ENCODE measurements around the gene KCNJ9.
A peak's percentile ranks its signal among the peaks of the same experiment; 100 is the strongest.

DNA sequence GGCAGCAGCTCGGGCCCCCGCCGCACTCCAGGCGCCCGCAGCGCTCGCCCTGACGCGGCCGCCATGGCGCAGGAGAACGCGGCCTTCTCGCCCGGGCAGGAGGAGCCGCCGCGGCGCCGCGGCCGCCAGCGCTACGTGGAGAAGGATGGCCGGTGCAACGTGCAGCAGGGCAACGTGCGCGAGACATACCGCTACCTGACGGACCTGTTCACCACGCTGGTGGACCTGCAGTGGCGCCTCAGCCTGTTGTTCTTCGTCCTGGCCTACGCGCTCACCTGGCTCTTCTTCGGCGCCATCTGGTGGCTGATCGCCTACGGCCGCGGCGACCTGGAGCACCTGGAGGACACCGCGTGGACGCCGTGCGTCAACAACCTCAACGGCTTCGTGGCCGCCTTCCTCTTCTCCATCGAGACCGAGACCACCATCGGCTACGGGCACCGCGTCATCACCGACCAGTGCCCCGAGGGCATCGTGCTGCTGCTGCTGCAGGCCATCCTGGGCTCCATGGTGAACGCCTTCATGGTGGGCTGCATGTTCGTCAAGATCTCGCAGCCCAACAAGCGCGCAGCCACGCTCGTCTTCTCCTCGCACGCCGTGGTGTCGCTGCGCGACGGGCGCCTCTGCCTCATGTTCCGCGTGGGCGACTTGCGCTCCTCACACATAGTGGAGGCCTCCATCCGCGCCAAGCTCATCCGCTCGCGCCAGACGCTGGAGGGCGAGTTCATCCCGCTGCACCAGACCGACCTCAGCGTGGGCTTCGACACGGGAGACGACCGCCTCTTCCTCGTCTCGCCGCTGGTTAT lies 2.8 kb downstream of the KCNJ9 start:
- TF ChIP-seq, protein P1, sequence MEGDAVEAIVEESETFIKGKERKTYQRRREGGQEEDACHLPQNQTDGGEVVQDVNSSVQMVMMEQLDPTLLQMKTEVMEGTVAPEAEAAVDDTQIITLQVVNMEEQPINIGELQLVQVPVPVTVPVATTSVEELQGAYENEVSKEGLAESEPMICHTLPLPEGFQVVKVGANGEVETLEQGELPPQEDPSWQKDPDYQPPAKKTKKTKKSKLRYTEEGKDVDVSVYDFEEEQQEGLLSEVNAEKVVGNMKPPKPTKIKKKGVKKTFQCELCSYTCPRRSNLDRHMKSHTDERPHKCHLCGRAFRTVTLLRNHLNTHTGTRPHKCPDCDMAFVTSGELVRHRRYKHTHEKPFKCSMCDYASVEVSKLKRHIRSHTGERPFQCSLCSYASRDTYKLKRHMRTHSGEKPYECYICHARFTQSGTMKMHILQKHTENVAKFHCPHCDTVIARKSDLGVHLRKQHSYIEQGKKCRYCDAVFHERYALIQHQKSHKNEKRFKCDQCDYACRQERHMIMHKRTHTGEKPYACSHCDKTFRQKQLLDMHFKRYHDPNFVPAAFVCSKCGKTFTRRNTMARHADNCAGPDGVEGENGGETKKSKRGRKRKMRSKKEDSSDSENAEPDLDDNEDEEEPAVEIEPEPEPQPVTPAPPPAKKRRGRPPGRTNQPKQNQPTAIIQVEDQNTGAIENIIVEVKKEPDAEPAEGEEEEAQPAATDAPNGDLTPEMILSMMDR (IDR thresholded peaks at IDR 0.05; ENCODE audit: low read length) = peak; percentile 98; the same call in 1 of the 2 replicates
- TF ChIP-seq EZH2 (optimal IDR thresholded peaks at IDR 0.05; ENCODE audit: low read depth, low read length) = no peak
- no peak for TF ChIP-seq EZH2phosphoT487 (IDR thresholded peaks at IDR 0.05; ENCODE audit: low read length)
